PC-9 (cell line): ENCODE data around the gene ZMPSTE24. TPM values are rescaled to one million over a fixed set of nuclear protein-coding genes. Genes with fewer than 3 reads are reported as not detected.

Experiments
- BruUV-seq: library from RNA; stranded (reverse); fragments of 400-500 nt; replicated peaks from 2 replicates; lab custom pipeline; 2021; lab: Mats Ljungman, UMichigan
- CTCF ChIA-PET: fragments of 300-600 bp; sonication (Branson Sonifier 250); formaldehyde crosslinking; loops from one replicate; lab custom pipeline; 2022; ENCODE audit warnings: antibody characterized with exemption; lab: Charles Lee
- POLR2A ChIA-PET: fragments of 300-600 bp; sonication (Branson Sonifier 250); formaldehyde crosslinking; loops from one replicate; lab custom pipeline; 2022; ENCODE audit warnings: antibody characterized with exemption; ENCODE audit not compliant: unreplicated experiment; lab: Charles Lee
- DNase-seq, 2 experiments: peaks; one replicate each; pipeline versions ENCODE4 v3.0.0 to v3.0.0-alpha.2; 2015 to 2022; ENCODE audit warnings: mixed read lengths in 1 of 2
- H2AFZ ChIP-seq: fragments of 200-600 bp; sonication (generic); 2 replicates; pipeline ENCODE4 v1.8.1; 2017; ENCODE audit warnings: antibody characterized with exemption
- H3F3A ChIP-seq: fragments of 200-600 bp; sonication (generic); 2 replicates; pipeline ENCODE4 v1.8.1; 2017; ENCODE audit warnings: antibody characterized with exemption, mild to moderate bottlenecking, low read depth; ENCODE audit not compliant: insufficient read depth
- H3K27ac ChIP-seq: fragments of 200-600 bp; sonication (generic); 2 replicates; pipeline ENCODE4 v1.6.1; 2016; ENCODE audit warnings: mixed run types
- H3K27me3 ChIP-seq: fragments of 200-600 bp; sonication (generic); 2 replicates; pipeline ENCODE4 v1.6.1; 2016; ENCODE audit warnings: low read depth, mixed run types; ENCODE audit not compliant: insufficient read depth
- H3K36me3 ChIP-seq: fragments of 200-600 bp; sonication (generic); 2 replicates; pipeline ENCODE4 v1.6.1; 2016; ENCODE audit warnings: low read depth, mixed run types
- H3K4me1 ChIP-seq: fragments of 200-600 bp; sonication (generic); replicated peaks from 2 replicates; pipeline ENCODE4 v1.6.1; 2016; ENCODE audit warnings: mixed run types; ENCODE audit not compliant: insufficient read depth
- H3K4me2 ChIP-seq: fragments of 200-600 bp; sonication (generic); 2 replicates; pipeline ENCODE4 v1.6.1; 2017; ENCODE audit warnings: mixed run types
- H3K4me3 ChIP-seq: fragments of 200-600 bp; sonication (generic); 2 replicates; pipeline ENCODE4 v1.6.1; 2016; ENCODE audit warnings: mixed run types
- H3K79me2 ChIP-seq: fragments of 200-600 bp; sonication (generic); 2 replicates; pipeline ENCODE4 v1.6.1; 2017; ENCODE audit warnings: low read depth, mixed run types
- H3K9me2 ChIP-seq: fragments of 200-600 bp; sonication (generic); 2 replicates; pipeline ENCODE4 v1.8.1; 2017; ENCODE audit warnings: mild to moderate bottlenecking; ENCODE audit not compliant: insufficient read depth
- H3K9me3 ChIP-seq: fragments of 200-600 bp; sonication (generic); 2 replicates; pipeline ENCODE4 v1.8.1; 2016; ENCODE audit warnings: low read depth; ENCODE audit not compliant: insufficient read depth
- H4K20me1 ChIP-seq: fragments of 200-600 bp; sonication (generic); 2 replicates; pipeline ENCODE4 v1.8.1; 2017; ENCODE audit not compliant: insufficient read depth
- EZH2 ChIP-seq: fragments of 200-600 bp; sonication (generic); IDR thresholded peaks from 2 replicates; pipeline ENCODE4 v1.8.0; 2017; ENCODE audit warnings: antibody characterized with exemption, low read depth
- intact Hi-C: fragments of 100-400 bp; cut with micrococcal nuclease; formaldehyde crosslinking; loops from one replicate; pipeline ENCODE4 v1.10.0; 2022; ENCODE audit not compliant: unreplicated experiment
- total RNA-seq: library from RNA; stranded (reverse); gene quantifications from 2 replicates; pipeline ENCODE4 v1.2.3, GENCODE V29; 2021
- TF ChIP-seq, protein P1 (sequence below): fragments of 200-600 bp; sonication (generic); conservative IDR thresholded peaks from 2 replicates; pipeline ENCODE4 v1.6.1; 2017; ENCODE audit warnings: mixed run types, antibody characterized with exemption, mild to moderate bottlenecking, moderate library complexity

The ZMPSTE24 gene
- total RNA-seq, 1 experiment from 2014 or later = 55.8 TPM

GRCh38 chr1:40305871-40306270 is 47.8 kb downstream of the ZMPSTE24 start:
- H2AFZ ChIP-seq = peak overlapping the region; percentile 72
- H3K27me3 ChIP-seq = no peaks in the 10 kb centered on the region
- peak overlapping the region; percentile 75 for H3K4me2 ChIP-seq
- ChIA-PET CTCF (interaction anchor here (1.0 to 1.5 kb wide), 2 partner anchors 153 to 162 kb away, joined by 4 to 18 read pairs; no protein-coding TSS in a partner anchor), POLR2A (interaction anchor here (0.6 kb wide), 1 partner anchor 26 kb away, joined by 4 read pairs; no protein-coding TSS in a partner anchor)
- H3K9me3 ChIP-seq = no peaks in the 10 kb centered on the region
- H3K9me2 ChIP-seq = no peaks in the 10 kb centered on the region
- TF ChIP-seq, protein P1, sequence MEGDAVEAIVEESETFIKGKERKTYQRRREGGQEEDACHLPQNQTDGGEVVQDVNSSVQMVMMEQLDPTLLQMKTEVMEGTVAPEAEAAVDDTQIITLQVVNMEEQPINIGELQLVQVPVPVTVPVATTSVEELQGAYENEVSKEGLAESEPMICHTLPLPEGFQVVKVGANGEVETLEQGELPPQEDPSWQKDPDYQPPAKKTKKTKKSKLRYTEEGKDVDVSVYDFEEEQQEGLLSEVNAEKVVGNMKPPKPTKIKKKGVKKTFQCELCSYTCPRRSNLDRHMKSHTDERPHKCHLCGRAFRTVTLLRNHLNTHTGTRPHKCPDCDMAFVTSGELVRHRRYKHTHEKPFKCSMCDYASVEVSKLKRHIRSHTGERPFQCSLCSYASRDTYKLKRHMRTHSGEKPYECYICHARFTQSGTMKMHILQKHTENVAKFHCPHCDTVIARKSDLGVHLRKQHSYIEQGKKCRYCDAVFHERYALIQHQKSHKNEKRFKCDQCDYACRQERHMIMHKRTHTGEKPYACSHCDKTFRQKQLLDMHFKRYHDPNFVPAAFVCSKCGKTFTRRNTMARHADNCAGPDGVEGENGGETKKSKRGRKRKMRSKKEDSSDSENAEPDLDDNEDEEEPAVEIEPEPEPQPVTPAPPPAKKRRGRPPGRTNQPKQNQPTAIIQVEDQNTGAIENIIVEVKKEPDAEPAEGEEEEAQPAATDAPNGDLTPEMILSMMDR = no peak
- no peak for TF ChIP-seq EZH2
- no peaks in the 10 kb centered on the region for H3K36me3 ChIP-seq
- TSS peak; percentile 36 for BruUV-seq
- no peaks in the 10 kb centered on the region for H3K79me2 ChIP-seq
- peak overlapping the region; percentile 25; the same call in 1 of the 2 replicates for H3K4me3 ChIP-seq
- intact Hi-C loops = loop anchor here (1.0 kb wide), 2 partner anchors 153 to 236 kb away; no protein-coding TSS in a partner anchor
- peak overlapping the region; percentile 88 for H3K27ac ChIP-seq
- no peak for DNase-seq
- peaks cover 30% of the 10 kb centered on the region for H3K4me1 ChIP-seq
- H3F3A ChIP-seq = peaks cover 20% of the 10 kb centered on the region
- no peaks in the 10 kb centered on the region for H4K20me1 ChIP-seq

- peak; percentile 46 to 55 for DNase-seq
- peaks cover 30% of the 10 kb centered on the region for H3K4me1 ChIP-seq
- H4K20me1 ChIP-seq = no peaks in the 10 kb centered on the region
- TF ChIP-seq EZH2 = no peak
- TF ChIP-seq, protein P1 = no peak
- H3K27me3 ChIP-seq = no peaks in the 10 kb centered on the region
- intact Hi-C loops = no loop called here
- no peak overlapping the region for H3K4me3 ChIP-seq
- H3K4me2 ChIP-seq = peak overlapping the region; percentile 75
- no peaks in the 10 kb centered on the region for H3K9me3 ChIP-seq
- H2AFZ ChIP-seq = no peak overlapping the region
- no peaks in the 10 kb centered on the region for H3K79me2 ChIP-seq
- peak overlapping the region; percentile 88 for H3K27ac ChIP-seq
- H3K9me2 ChIP-seq = no peaks in the 10 kb centered on the region
- ChIA-PET POLR2A (no interaction called here), CTCF (no interaction called here)
- no peaks in the 10 kb centered on the region for H3K36me3 ChIP-seq
- no TSS peak for BruUV-seq
- peaks cover 20% of the 10 kb centered on the region for H3F3A ChIP-seq
Measured at GRCh38 chr1:40306296-40306695, 48.3 kb downstream of the ZMPSTE24 start.

- no TSS peak for BruUV-seq
- no peak overlapping the region for H3K27ac ChIP-seq
- TF ChIP-seq, protein P1 = no peak
- TF ChIP-seq EZH2 = no peak
- H3K4me1 ChIP-seq = peaks cover 30% of the 10 kb centered on the region
- no peak overlapping the region for H3K4me2 ChIP-seq
- H3K79me2 ChIP-seq = no peaks in the 10 kb centered on the region
- no peaks in the 10 kb centered on the region for H3K27me3 ChIP-seq
- no peaks in the 10 kb centered on the region for H3K36me3 ChIP-seq
- no peaks in the 10 kb centered on the region for H3K9me3 ChIP-seq
- intact Hi-C loops = no loop called here
- H3K4me3 ChIP-seq = no peak overlapping the region
- no peak for DNase-seq
- no peaks in the 10 kb centered on the region for H3K9me2 ChIP-seq
- H3F3A ChIP-seq = peaks cover 20% of the 10 kb centered on the region
- H2AFZ ChIP-seq = no peak overlapping the region
- ChIA-PET POLR2A (no interaction called here), CTCF (no interaction called here)
- no peaks in the 10 kb centered on the region for H4K20me1 ChIP-seq
Measured at GRCh38 chr1:40307186-40307585, 49.1 kb downstream of the ZMPSTE24 start.
